ENCODE results near the gene CFAP300.

GRCh38 chr11:102081313-102081712 lies 34.1 kb downstream of the CFAP300 start:
- TF ChIP-seq CTCF (IDR thresholded peaks at IDR 0.05; ENCODE audit: insufficient read depth, low read length): no peak
- no peak for TF ChIP-seq GABPA (IDR thresholded peaks at IDR 0.05; ENCODE audit: low read depth)
- TF ChIP-seq REST (IDR thresholded peaks at IDR 0.05; ENCODE audit: insufficient replicate concordance, low read depth): no peak
- TF ChIP-seq POLR2AphosphoS5 (IDR thresholded peaks at IDR 0.05; ENCODE audit: low read depth): no peak
- no peak for TF ChIP-seq SPI1 (IDR thresholded peaks at IDR 0.05; ENCODE audit: borderline replicate concordance, low read depth)
